SJSA1 (cell line): ENCODE results near the gene KCTD2. TPM values are rescaled to one million over a fixed set of nuclear protein-coding genes. Genes with fewer than 3 reads are reported as not detected.
"Not testable (repeated sequence)": the region's sequence is repeated elsewhere in the genome, so short reads cannot be mapped to it uniquely, and the experiment has no call there.

Source experiments
- DNase-seq, 2 experiments: peaks; one replicate each; pipeline ENCODE4 v3.0.0-alpha.2; 2015 to 2020; ENCODE audit warnings: low spot score in 2 of 2, low read depth in 1 of 2
- H3K27ac ChIP-seq: fragments of 250-450 bp; sonication (Bioruptor Pico); 2 replicates; pipeline ENCODE4 v1.5.1; 2020; ENCODE audit warnings: mild to moderate bottlenecking, moderate library complexity
- H3K27me3 ChIP-seq: fragments of 250-450 bp; sonication (Bioruptor Pico); replicated peaks from 2 replicates; pipeline ENCODE4 v1.5.1; 2020; ENCODE audit warnings: mild to moderate bottlenecking, moderate library complexity
- H3K36me3 ChIP-seq: fragments of 250-450 bp; sonication (Bioruptor Pico); 2 replicates; pipeline ENCODE4 v1.5.1; 2020; ENCODE audit warnings: mild to moderate bottlenecking
- H3K4me1 ChIP-seq: fragments of 250-450 bp; sonication (Bioruptor Pico); replicated peaks from 2 replicates; pipeline ENCODE4 v1.6.1; 2021; ENCODE audit warnings: mild to moderate bottlenecking
- H3K4me3 ChIP-seq: fragments of 250-450 bp; sonication (Bioruptor Pico); 2 replicates; pipeline ENCODE4 v1.5.1; 2020; ENCODE audit warnings: mild to moderate bottlenecking
- H3K9me3 ChIP-seq: fragments of 250-450 bp; sonication (Bioruptor Pico); replicated peaks from 2 replicates; pipeline ENCODE4 v1.5.1; 2020; ENCODE audit warnings: mild to moderate bottlenecking
- total RNA-seq: library from RNA; depleted of rRNA; stranded (reverse); fragments of >200 nt; shearing (Covaris generic); gene quantifications from 2 replicates; pipeline ENCODE4 v1.2.3, GENCODE V29; 2014

KCTD2 gene
- total RNA-seq, 1 experiment from 2014 or later = 24.4 TPM

GRCh38 chr17:75067856-75068255, 20.8 kb downstream of the KCTD2 start:
- DNase-seq = no peak
- H3K27ac ChIP-seq = no peak overlapping the region
- H3K9me3 ChIP-seq = no peaks in the 10 kb centered on the region
- no peaks in the 10 kb centered on the region for H3K27me3 ChIP-seq
- no peaks in the 10 kb centered on the region for H3K4me1 ChIP-seq
- peaks cover 26% of the 10 kb centered on the region for H3K36me3 ChIP-seq
- no peak overlapping the region for H3K4me3 ChIP-seq

DNA sequence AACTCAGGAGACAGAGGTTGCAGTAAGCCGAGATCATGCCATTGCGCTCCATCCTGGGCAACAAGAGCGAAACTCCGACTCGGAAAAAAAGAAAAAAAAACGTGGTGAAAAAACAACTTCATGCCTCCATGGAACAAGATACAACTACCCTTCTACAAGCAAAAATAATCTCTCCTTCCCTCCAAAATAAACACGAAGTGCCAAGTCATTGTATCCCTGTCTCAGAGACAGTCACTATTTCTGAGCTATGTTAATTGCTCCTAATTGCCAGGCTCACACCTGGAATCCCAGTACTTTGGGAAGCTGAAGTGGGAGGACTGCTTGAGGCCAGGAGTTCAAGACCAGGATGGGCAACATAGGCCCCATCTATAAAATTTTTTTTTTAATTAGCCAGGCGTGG, 21.7 kb downstream of the KCTD2 start:
- no peak overlapping the region for H3K4me3 ChIP-seq
- H3K9me3 ChIP-seq = no peaks in the 10 kb centered on the region
- no peak for DNase-seq
- H3K27me3 ChIP-seq = no peaks in the 10 kb centered on the region
- H3K27ac ChIP-seq = no peak overlapping the region
- H3K4me1 ChIP-seq = no peaks in the 10 kb centered on the region
- peaks cover 17% of the 10 kb centered on the region for H3K36me3 ChIP-seq

GRCh38 chr17:75069783-75070182, 22.8 kb downstream of the KCTD2 start:
- H3K27me3 ChIP-seq = no peaks in the 10 kb centered on the region
- no peak overlapping the region for H3K4me3 ChIP-seq
- no peak overlapping the region for H3K27ac ChIP-seq
- H3K36me3 ChIP-seq = peaks cover 7% of the 10 kb centered on the region
- no peaks in the 10 kb centered on the region for H3K9me3 ChIP-seq
- no peak for DNase-seq
- no peaks in the 10 kb centered on the region for H3K4me1 ChIP-seq

GRCh38 chr17:75071478-75072271, 24.6 kb downstream of the KCTD2 start:
- not testable (repeated sequence) for H3K9me3 ChIP-seq, DNase-seq, H3K36me3 ChIP-seq, H3K27me3 ChIP-seq, H3K27ac ChIP-seq, H3K4me3 ChIP-seq, H3K4me1 ChIP-seq

DNA sequence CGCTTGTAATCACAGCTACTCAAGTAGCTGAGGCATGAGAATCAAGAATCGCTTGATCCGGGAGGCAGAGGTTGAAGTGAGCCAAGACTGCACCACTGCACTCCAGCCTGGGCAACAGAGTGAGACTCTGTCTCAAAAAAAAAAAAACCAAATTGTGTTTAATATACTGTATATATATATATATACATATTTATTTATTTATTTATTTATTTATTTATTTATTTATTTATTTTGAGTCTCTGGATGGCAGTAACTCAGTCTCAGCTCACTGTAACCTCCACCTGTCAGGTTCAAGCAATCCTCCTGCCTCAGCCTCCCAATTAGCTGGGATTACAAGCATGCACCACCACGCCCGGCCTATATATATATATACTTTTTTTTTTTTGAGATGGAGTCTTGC, 25.9 kb downstream of the KCTD2 start:
- H3K27ac ChIP-seq, H3K36me3 ChIP-seq, DNase-seq, H3K27me3 ChIP-seq, H3K4me3 ChIP-seq, H3K4me1 ChIP-seq, H3K9me3 ChIP-seq: not testable (repeated sequence)

- H3K9me3 ChIP-seq = no peaks in the 10 kb centered on the region
- DNase-seq = no peak
- peaks cover 10% of the 10 kb centered on the region for H3K4me1 ChIP-seq
- no peak overlapping the region for H3K4me3 ChIP-seq
- no peaks in the 10 kb centered on the region for H3K27me3 ChIP-seq
- H3K27ac ChIP-seq = no peak overlapping the region
- no peaks in the 10 kb centered on the region for H3K36me3 ChIP-seq
Measured at GRCh38 chr17:75073618-75074047, 26.6 kb downstream of the KCTD2 start.

GRCh38 chr17:75074532-75074931, 27.5 kb downstream of the KCTD2 start:
- no peaks in the 10 kb centered on the region for H3K27me3 ChIP-seq
- no peak overlapping the region for H3K4me3 ChIP-seq
- H3K27ac ChIP-seq = no peak overlapping the region
- no peak for DNase-seq
- no peaks in the 10 kb centered on the region for H3K9me3 ChIP-seq
- peaks cover 18% of the 10 kb centered on the region for H3K4me1 ChIP-seq
- H3K36me3 ChIP-seq = no peaks in the 10 kb centered on the region

GRCh38 chr17:75075597-75076336, 28.7 kb downstream of the KCTD2 start:
- Histone ChIP-seq H3K27me3 (no peaks in the 10 kb centered on the region), H3K9me3 (no peaks in the 10 kb centered on the region), H3K27ac (no peak overlapping the region), H3K4me3 (no peak overlapping the region), H3K36me3 (no peaks in the 10 kb centered on the region), H3K4me1 (peaks cover 26% of the 10 kb centered on the region)
- no peak for DNase-seq

DNA sequence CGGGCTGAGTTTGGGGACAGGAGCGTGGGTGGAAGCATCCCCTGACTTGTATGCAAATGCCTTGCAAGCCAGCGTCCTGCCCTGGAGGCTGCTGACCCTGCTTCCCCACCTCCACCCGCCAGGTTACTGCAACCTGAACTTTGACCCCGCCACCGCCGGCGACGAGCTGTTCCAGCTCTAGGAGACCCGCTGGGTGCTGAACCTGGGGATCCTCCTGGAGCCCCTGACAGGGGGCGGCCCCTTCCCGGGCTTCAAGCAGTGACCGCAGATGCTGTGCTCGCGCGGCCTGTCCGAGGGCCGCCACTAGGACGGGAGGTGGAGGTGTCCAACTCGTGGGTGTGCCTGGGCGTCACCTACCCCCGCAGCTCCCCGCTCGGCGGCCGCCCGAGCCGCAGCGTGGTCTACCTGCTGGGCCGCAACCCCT, 30.1 kb downstream of the KCTD2 start:
- H3K27ac ChIP-seq = no peak overlapping the region
- no peaks in the 10 kb centered on the region for H3K27me3 ChIP-seq
- no peak for DNase-seq
- peaks cover 26% of the 10 kb centered on the region for H3K4me1 ChIP-seq
- no peaks in the 10 kb centered on the region for H3K9me3 ChIP-seq
- no peaks in the 10 kb centered on the region for H3K36me3 ChIP-seq
- H3K4me3 ChIP-seq = no peak overlapping the region

DNA sequence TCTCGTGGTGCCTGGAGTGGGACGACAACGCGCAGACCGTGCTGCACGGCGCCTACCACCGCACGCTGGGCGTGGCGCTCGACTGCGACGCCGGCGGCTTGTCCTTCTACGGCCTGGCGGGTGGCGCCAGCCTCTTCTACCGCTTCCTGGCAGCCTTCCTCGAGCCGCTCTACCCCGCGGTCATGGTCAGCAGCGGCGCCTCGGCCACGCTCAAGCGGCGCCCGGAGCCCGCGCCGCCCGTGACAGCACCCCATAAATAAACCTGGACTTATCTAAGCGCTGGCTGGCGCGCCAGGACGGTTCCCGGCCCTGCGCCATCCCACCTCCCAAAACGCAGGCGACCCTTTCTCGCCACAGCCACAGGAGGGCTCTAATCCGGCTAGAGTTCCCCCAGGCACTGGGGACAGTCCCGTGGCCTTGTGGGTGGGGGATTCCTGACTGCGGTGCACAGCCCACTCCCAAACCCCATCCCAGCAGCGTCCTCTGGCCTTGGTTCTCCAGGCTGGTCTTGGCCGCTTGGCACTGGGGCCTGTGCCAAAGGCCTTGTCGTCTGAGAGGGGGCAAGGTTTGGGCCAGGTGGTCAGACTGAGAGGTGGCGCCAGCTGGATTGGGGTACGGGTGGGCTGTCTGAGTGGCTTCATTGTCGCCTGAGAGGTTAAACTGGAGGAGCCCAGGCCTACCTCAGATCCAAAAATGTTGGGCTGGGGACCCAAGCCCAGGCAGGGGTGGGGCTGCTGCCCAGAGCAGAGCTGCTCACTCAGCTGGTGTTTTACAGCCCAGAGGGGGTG, 30.7 kb downstream of the KCTD2 start:
- Histone ChIP-seq H3K9me3 (no peaks in the 10 kb centered on the region), H3K27ac (no peak overlapping the region), H3K27me3 (no peaks in the 10 kb centered on the region), H3K36me3 (no peaks in the 10 kb centered on the region), H3K4me3 (no peak overlapping the region), H3K4me1 (peaks cover 26% of the 10 kb centered on the region)
- no peak for DNase-seq

GRCh38 chr17:75078284-75079022, 31.4 kb downstream of the KCTD2 start:
- peak in 1 of 2 experiments; percentile 79 for DNase-seq
- no peak overlapping the region for H3K4me3 ChIP-seq

GRCh38 chr17:75079023-75079373, 32.0 kb downstream of the KCTD2 start:
- DNase-seq = peak in 1 of 2 experiments; percentile 66
- Histone ChIP-seq H3K4me1 (peaks cover 26% of the 10 kb centered on the region), H3K9me3 (no peaks in the 10 kb centered on the region), H3K36me3 (no peaks in the 10 kb centered on the region), H3K27me3 (no peaks in the 10 kb centered on the region), H3K4me3 (no peak overlapping the region), H3K27ac (no peak overlapping the region)

More at GRCh38 chr17:75078284-75079022, 31.4 kb downstream of the KCTD2 start:
- Histone ChIP-seq H3K9me3 (no peaks in the 10 kb centered on the region), H3K4me1 (peaks cover 26% of the 10 kb centered on the region), H3K27ac (no peak overlapping the region), H3K36me3 (no peaks in the 10 kb centered on the region), H3K27me3 (no peaks in the 10 kb centered on the region)
